Muscle layer of duodenum (tissue), 2 donors: ENCODE data around the gene NTM.

ENCODE experiments used
- H3K27ac ChIP-seq: one replicate; pipeline ENCODE4 v1.7.0; 2013; ENCODE audit warnings: mild to moderate bottlenecking, low read length
- H3K27me3 ChIP-seq: one replicate; pipeline ENCODE4 v1.7.0; 2013; ENCODE audit warnings: low read depth, mild to moderate bottlenecking, control low read depth, low read length
- H3K36me3 ChIP-seq, 2 donors: one replicate each; pipeline ENCODE4 v1.7.0; 2013; ENCODE audit warnings: low read length in 2 of 2, control low read depth in 1 of 2, mild to moderate bottlenecking in 1 of 2; ENCODE audit not compliant: insufficient read depth in 2 of 2, control insufficient read depth in 1 of 2
- H3K4me1 ChIP-seq, 2 donors: one replicate each; pipeline ENCODE4 v1.7.0; 2013; ENCODE audit warnings: low read length in 2 of 2, mild to moderate bottlenecking in 2 of 2, control low read depth in 1 of 2, moderate library complexity in 1 of 2; ENCODE audit not compliant: insufficient read depth in 2 of 2, control insufficient read depth in 1 of 2
- H3K4me3 ChIP-seq, 2 donors: one replicate each; pipeline ENCODE4 v1.7.0; 2013; ENCODE audit warnings: low read length in 2 of 2, low read depth in 1 of 2, mild to moderate bottlenecking in 1 of 2
- H3K9me3 ChIP-seq, 2 donors: one replicate each; pipeline ENCODE4 v1.7.0; 2013; ENCODE audit warnings: low read length in 2 of 2, control low read depth in 1 of 2, mild to moderate bottlenecking in 1 of 2; ENCODE audit not compliant: control insufficient read depth in 1 of 2
- donor health status: healthy.

NTM gene

GRCh38 chr11:131802440-131803115, 432.2 kb downstream of the NTM start:
- no peaks in the 10 kb centered on the region for H3K36me3 ChIP-seq
- H3K4me3 ChIP-seq, result no peak overlapping the region
- H3K4me1 ChIP-seq, result no peaks in the 10 kb centered on the region
- no peak overlapping the region for H3K27ac ChIP-seq
- H3K27me3 ChIP-seq, result no peaks in the 10 kb centered on the region
- H3K9me3 ChIP-seq, result no peaks in the 10 kb centered on the region

- H3K27ac ChIP-seq, result no peak overlapping the region
- no peaks in the 10 kb centered on the region for H3K27me3 ChIP-seq
- no peaks in the 10 kb centered on the region for H3K36me3 ChIP-seq
- H3K4me3 ChIP-seq, result no peak overlapping the region
- peaks cover 0 to 4% of the 10 kb centered on the region in 2 donors for H3K4me1 ChIP-seq
- no peaks in the 10 kb centered on the region for H3K9me3 ChIP-seq
Measured at GRCh38 chr11:131807876-131808275, 437.5 kb downstream of the NTM start.

GRCh38 chr11:131808470-131808869, 438.1 kb downstream of the NTM start:
- peaks cover 0 to 4% of the 10 kb centered on the region in 2 donors for H3K4me1 ChIP-seq
- H3K36me3 ChIP-seq, result no peaks in the 10 kb centered on the region
- H3K27ac ChIP-seq, result no peak overlapping the region
- no peaks in the 10 kb centered on the region for H3K27me3 ChIP-seq
- no peak overlapping the region for H3K4me3 ChIP-seq
- no peaks in the 10 kb centered on the region for H3K9me3 ChIP-seq

- H3K36me3 ChIP-seq, result no peaks in the 10 kb centered on the region
- H3K27ac ChIP-seq, result no peak overlapping the region
- peaks cover 0 to 4% of the 10 kb centered on the region in 2 donors for H3K4me1 ChIP-seq
- H3K4me3 ChIP-seq, result no peak overlapping the region
- H3K9me3 ChIP-seq, result no peaks in the 10 kb centered on the region
- no peaks in the 10 kb centered on the region for H3K27me3 ChIP-seq
Measured at GRCh38 chr11:131809203-131809918, 438.9 kb downstream of the NTM start.

DNA sequence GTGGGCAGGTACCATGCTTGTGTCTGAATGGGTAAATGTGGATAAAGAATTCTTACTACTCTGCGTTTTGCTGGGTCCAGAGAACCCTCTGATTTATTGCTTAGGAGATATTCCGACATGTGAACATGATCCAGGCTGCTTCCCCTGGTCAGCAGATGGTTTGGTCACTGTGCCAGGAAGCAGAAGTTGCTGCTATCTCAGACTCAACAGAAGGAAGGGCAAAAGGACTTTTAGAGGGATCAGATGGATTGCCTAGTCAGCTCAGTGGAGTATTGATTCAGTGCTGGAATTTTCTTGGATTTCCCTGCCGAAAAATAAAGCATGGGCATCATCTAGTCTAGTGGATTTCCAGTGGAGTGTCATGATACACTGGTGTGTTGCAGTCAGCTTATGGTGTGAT, 440.1 kb downstream of the NTM start:
- no peaks in the 10 kb centered on the region for H3K36me3 ChIP-seq
- H3K4me3 ChIP-seq, result no peak overlapping the region
- H3K9me3 ChIP-seq, result no peaks in the 10 kb centered on the region
- peaks cover 0 to 4% of the 10 kb centered on the region in 2 donors for H3K4me1 ChIP-seq
- no peak overlapping the region for H3K27ac ChIP-seq
- no peaks in the 10 kb centered on the region for H3K27me3 ChIP-seq

GRCh38 chr11:131811383-131811782, 441.0 kb downstream of the NTM start:
- no peaks in the 10 kb centered on the region for H3K27me3 ChIP-seq
- H3K36me3 ChIP-seq, result no peaks in the 10 kb centered on the region
- H3K27ac ChIP-seq, result no peak overlapping the region
- no peaks in the 10 kb centered on the region for H3K9me3 ChIP-seq
- peaks cover 0 to 4% of the 10 kb centered on the region in 2 donors for H3K4me1 ChIP-seq
- no peak overlapping the region for H3K4me3 ChIP-seq

DNA sequence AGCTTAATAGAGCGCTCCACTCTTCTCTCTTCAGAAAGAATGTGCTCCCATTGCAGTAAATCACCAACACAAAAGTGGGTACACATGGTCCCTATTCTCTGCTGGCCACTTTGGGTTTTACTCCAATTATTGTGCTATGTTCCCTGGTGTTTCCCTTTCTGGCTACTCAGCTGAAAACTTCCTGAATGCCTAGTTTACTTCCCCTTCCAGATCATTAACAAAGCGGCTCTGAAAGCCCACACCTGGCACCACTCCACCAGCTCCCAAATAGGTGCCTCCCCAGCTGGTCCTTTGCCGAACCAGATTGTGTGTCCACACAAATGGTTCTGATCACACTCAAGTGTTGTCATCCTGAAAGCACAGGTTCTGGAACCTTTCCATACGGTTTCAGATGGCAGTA, 443.7 kb downstream of the NTM start:
- H3K27ac ChIP-seq, result no peak overlapping the region
- H3K9me3 ChIP-seq, result no peaks in the 10 kb centered on the region
- no peak overlapping the region for H3K4me3 ChIP-seq
- no peaks in the 10 kb centered on the region for H3K36me3 ChIP-seq
- H3K27me3 ChIP-seq, result no peaks in the 10 kb centered on the region
- peaks cover 0 to 4% of the 10 kb centered on the region in 2 donors for H3K4me1 ChIP-seq

- H3K4me3 ChIP-seq, result no peak overlapping the region
- H3K27me3 ChIP-seq, result no peaks in the 10 kb centered on the region
- no peaks in the 10 kb centered on the region for H3K4me1 ChIP-seq
Measured at GRCh38 chr11:131815590-131815989, 445.2 kb downstream of the NTM start.

DNA sequence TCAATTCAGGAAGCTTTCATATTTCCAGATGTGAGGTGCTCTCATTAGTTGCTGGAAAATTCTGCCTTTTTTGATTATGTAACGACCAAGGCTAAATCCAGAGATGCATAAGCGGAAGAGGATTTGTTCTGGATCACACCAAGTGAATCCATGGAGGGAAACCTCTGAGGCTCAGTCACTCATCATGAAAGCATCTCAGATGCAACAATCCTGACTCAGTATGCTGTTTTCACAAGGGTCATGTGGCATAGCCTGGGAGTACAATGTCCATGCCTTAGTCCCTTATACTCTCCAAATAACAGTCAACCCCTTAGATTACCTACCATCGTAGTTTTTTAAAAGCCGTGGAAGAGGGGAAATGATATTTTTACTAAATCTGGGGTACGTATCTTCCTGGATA, 445.6 kb downstream of the NTM start:
- Histone ChIP-seq H3K4me3 (no peak overlapping the region), H3K9me3 (no peaks in the 10 kb centered on the region), H3K4me1 (no peaks in the 10 kb centered on the region), H3K27me3 (no peaks in the 10 kb centered on the region), H3K36me3 (no peaks in the 10 kb centered on the region), H3K27ac (no peak overlapping the region)

More at GRCh38 chr11:131815590-131815989, 445.2 kb downstream of the NTM start:
- H3K9me3 ChIP-seq, result no peaks in the 10 kb centered on the region
- no peaks in the 10 kb centered on the region for H3K36me3 ChIP-seq
- H3K27ac ChIP-seq, result no peak overlapping the region

- Histone ChIP-seq H3K36me3 (no peaks in the 10 kb centered on the region), H3K4me3 (no peak overlapping the region), H3K4me1 (no peaks in the 10 kb centered on the region), H3K27me3 (no peaks in the 10 kb centered on the region), H3K27ac (no peak overlapping the region), H3K9me3 (no peaks in the 10 kb centered on the region)
Measured at GRCh38 chr11:131817687-131818188, 447.3 kb downstream of the NTM start.

DNA sequence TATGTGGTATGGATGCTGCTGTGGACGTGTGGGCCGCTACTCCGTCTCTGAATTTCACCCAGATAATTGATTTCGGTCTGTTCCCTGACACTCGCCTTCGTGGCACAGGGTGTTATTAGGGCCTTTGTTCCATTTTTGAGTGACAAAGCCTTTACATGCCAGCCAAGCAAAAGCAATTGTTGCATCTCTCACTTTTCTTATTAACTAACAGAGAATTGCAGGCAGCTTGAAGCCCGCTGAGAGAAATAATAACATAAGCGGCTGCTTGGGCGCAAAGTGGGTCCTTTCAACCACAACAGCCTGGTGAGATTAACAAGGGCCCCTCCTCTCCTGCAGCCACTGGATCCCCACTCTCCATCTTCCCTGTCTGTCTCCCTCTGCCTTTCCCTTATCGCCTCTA, 449.4 kb downstream of the NTM start:
- H3K36me3 ChIP-seq, result no peaks in the 10 kb centered on the region
- H3K4me3 ChIP-seq, result no peak overlapping the region
- no peaks in the 10 kb centered on the region for H3K9me3 ChIP-seq
- H3K4me1 ChIP-seq, result no peaks in the 10 kb centered on the region
- H3K27me3 ChIP-seq, result no peaks in the 10 kb centered on the region
- no peak overlapping the region for H3K27ac ChIP-seq
